Measurements from ENCODE around the gene RHBDF2.
"Not testable (repeated sequence)": the region's sequence is repeated elsewhere in the genome, so short reads cannot be mapped to it uniquely, and the experiment has no call there.

RHBDF2 gene

GRCh38 chr17:76538281-76538931, 37.2 kb upstream of the RHBDF2 start:
- no peak for DNase-seq

- DNase-seq: peak in 1 of 56 donors; percentile 55
Measured at GRCh38 chr17:76537578-76538280, 36.5 kb upstream of the RHBDF2 start, which contains the start of gene CYGB. Gene CYGB (minus strand): TSS chr17:76537709. CDS start chr17:76537542, 167 bp downstream.

- DNase-seq: peak in 1 of 56 donors; percentile 55
Measured at GRCh38 chr17:76537288-76537577, 36.0 kb upstream of the RHBDF2 start.

- no peak for DNase-seq
Measured at GRCh38 chr17:76536511-76537287, 35.5 kb upstream of the RHBDF2 start.

GRCh38 chr17:76535788-76536510, 34.7 kb upstream of the RHBDF2 start:
- no peak for DNase-seq

GRCh38 chr17:76534831-76535732, 33.9 kb upstream of the RHBDF2 start:
- DNase-seq: no peak

- DNase-seq: not testable (repeated sequence)
Measured at GRCh38 chr17:76533640-76534359, 32.6 kb upstream of the RHBDF2 start.

- DNase-seq: no peak
Measured at GRCh38 chr17:76532072-76532651, 30.9 kb upstream of the RHBDF2 start.

GRCh38 chr17:76531486-76532038, 30.3 kb upstream of the RHBDF2 start:
- DNase-seq: no peak

- DNase-seq: no peak
Measured at GRCh38 chr17:76530811-76531485, 29.7 kb upstream of the RHBDF2 start.

- DNase-seq: no peak
Measured at GRCh38 chr17:76530095-76530723, 29.0 kb upstream of the RHBDF2 start.

- peak in 34 of 56 donors; percentile 8 to 79 (median 43) for DNase-seq
Measured at GRCh38 chr17:76529224-76530094, 28.2 kb upstream of the RHBDF2 start.

- no peak for DNase-seq
Measured at GRCh38 chr17:76528528-76529223, 27.5 kb upstream of the RHBDF2 start.

- DNase-seq: no peak
Measured at GRCh38 chr17:76528156-76528527, 26.9 kb upstream of the RHBDF2 start.

GRCh38 chr17:76527430-76528111, 26.3 kb upstream of the RHBDF2 start:
- DNase-seq: no peak

- not testable (repeated sequence) for DNase-seq
Measured at GRCh38 chr17:76527016-76527415, 25.8 kb upstream of the RHBDF2 start.

Data from nucleus accumbens (tissue), 56 donors.